Measurements from ENCODE around the gene DENND6A.
A peak's percentile ranks its signal among the peaks of the same experiment; 100 is the strongest.

Gene DENND6A

GRCh38 chr3:57692396-57693147, at the start of gene DENND6A:
DENND6A (minus strand) TSS chr3:57693077; CDS start chr3:57693018, 59 bp downstream.
- H3K4me3 ChIP-seq (ENCODE audit: low read depth, low read length): peak within 1 kb of the TSS; percentile 90
- TF ChIP-seq CTCF (IDR thresholded peaks at IDR 0.05; ENCODE audit: borderline replicate concordance, insufficient read depth, low read depth, low read length): no peak

GRCh38 chr3:57740027-57740426, 47.1 kb upstream of the DENND6A start:
- TF ChIP-seq CTCF (IDR thresholded peaks at IDR 0.05; ENCODE audit: borderline replicate concordance, insufficient read depth, low read depth, low read length): no peak
- H3K4me3 ChIP-seq (ENCODE audit: low read depth, low read length): no peak overlapping the region

GRCh38 chr3:57738391-57738790, 45.5 kb upstream of the DENND6A start:
- no peak for TF ChIP-seq CTCF (IDR thresholded peaks at IDR 0.05; ENCODE audit: borderline replicate concordance, insufficient read depth, low read depth, low read length)
- H3K4me3 ChIP-seq (ENCODE audit: low read depth, low read length): no peak overlapping the region

GRCh38 chr3:57737840-57738239, 45.0 kb upstream of the DENND6A start:
- no peak for TF ChIP-seq CTCF (IDR thresholded peaks at IDR 0.05; ENCODE audit: borderline replicate concordance, insufficient read depth, low read depth, low read length)

GRCh38 chr3:57735405-57735804, 42.5 kb upstream of the DENND6A start:
- no peak for TF ChIP-seq CTCF (IDR thresholded peaks at IDR 0.05; ENCODE audit: borderline replicate concordance, insufficient read depth, low read depth, low read length)
- no peak overlapping the region for H3K4me3 ChIP-seq (ENCODE audit: low read depth, low read length)

More at GRCh38 chr3:57737840-57738239, 45.0 kb upstream of the DENND6A start:
- H3K4me3 ChIP-seq (ENCODE audit: low read depth, low read length): no peak overlapping the region

- H3K4me3 ChIP-seq (ENCODE audit: low read depth, low read length): no peak overlapping the region
- no peak for TF ChIP-seq CTCF (IDR thresholded peaks at IDR 0.05; ENCODE audit: borderline replicate concordance, insufficient read depth, low read depth, low read length)
Measured at GRCh38 chr3:57733790-57734189, 40.9 kb upstream of the DENND6A start.

DNA sequence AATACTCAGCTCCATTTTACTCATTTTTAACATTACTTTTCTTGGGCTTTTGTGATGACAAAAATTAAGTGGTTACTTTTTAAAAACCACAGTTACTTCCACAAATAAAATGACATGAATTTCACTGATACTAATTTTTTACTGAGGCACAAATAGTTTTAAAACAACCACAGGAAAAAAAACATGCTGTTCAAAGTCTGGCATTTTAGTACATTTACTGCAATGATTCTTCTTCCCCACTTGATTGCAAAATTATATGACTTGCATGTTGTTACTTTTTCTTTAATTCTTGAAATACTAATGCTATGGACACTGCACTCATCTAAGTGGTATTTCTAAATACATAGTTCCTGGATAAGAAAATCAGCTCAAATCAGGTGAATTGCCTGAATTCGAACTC, 38.4 kb upstream of the DENND6A start:
- no peak for TF ChIP-seq CTCF (IDR thresholded peaks at IDR 0.05; ENCODE audit: borderline replicate concordance, insufficient read depth, low read depth, low read length)
- H3K4me3 ChIP-seq (ENCODE audit: low read depth, low read length): no peak overlapping the region
